Endothelial cell of umbilical vein (primary cell): ENCODE data around the gene CDH1. TPM values are rescaled to one million over a fixed set of nuclear protein-coding genes. Genes with fewer than 3 reads are reported as not detected.

ENCODE experiments used
- BruUV-seq: library from RNA; stranded (reverse); fragments of 400-500 nt; replicated peaks from 2 replicates; lab custom pipeline; 2021; lab: Mats Ljungman, UMichigan
- CTCF ChIA-PET: fragments of 300-600, 350-600 bp; sonication (Branson Sonifier 250); formaldehyde crosslinking; loops from one replicate; lab custom pipeline; 2021; ENCODE audit warnings: antibody characterized with exemption, inconsistent platforms; lab: Charles Lee
- POLR2A ChIA-PET: fragments of 300-600, 350-600 bp; sonication (Branson Sonifier 250); formaldehyde crosslinking; loops from one replicate; lab custom pipeline; 2021; ENCODE audit warnings: antibody characterized with exemption, inconsistent platforms; lab: Charles Lee
- DNase-seq: peaks from one replicate; pipeline ENCODE4 v3.0.0-alpha.2; 2011; ENCODE audit warnings: low read depth, low spot score
- FAIRE-seq: peaks from 2 replicates; lab custom pipeline; 2011; peaks lifted over from hg19 to GRCh38; lab: Jason Lieb, UNC
- H2AFZ ChIP-seq: 2 replicates; pipeline ENCODE4 v1.6.0; 2012; ENCODE audit warnings: low read depth, low read length, control low read depth, inconsistent platforms
- H3K27ac ChIP-seq: 2 replicates; pipeline ENCODE4 v1.5.1; 2011; ENCODE audit warnings: low read depth, mild to moderate bottlenecking, control low read depth, low read length, moderate library complexity; ENCODE audit not compliant: insufficient read depth
- H3K27me3 ChIP-seq, 2 experiments: 2 replicates each; pipeline versions ENCODE4 v1.6.0 to v1.6.1; 2011; ENCODE audit warnings: low read length in 2 of 2, mixed read lengths in 1 of 2; ENCODE audit not compliant: control insufficient read depth in 2 of 2, insufficient read depth in 2 of 2
- H3K36me3 ChIP-seq, 2 experiments: 2 replicates in 1 of 2; 3 replicates in 1 of 2; pipeline ENCODE4 v1.5.1; 2011; ENCODE audit warnings: low read length in 2 of 2, mild to moderate bottlenecking in 1 of 2, moderate library complexity in 1 of 2; ENCODE audit not compliant: control insufficient read depth in 2 of 2, insufficient read depth in 2 of 2; ENCODE audit errors: extremely low read depth in 1 of 2
- H3K4me1 ChIP-seq: 3 replicates; pipeline ENCODE4 v1.5.1; 2011; ENCODE audit warnings: mild to moderate bottlenecking, low read length; ENCODE audit not compliant: control insufficient read depth, insufficient read depth; ENCODE audit errors: extremely low read depth
- H3K4me2 ChIP-seq: 2 replicates; pipeline ENCODE4 v1.6.1; 2011; ENCODE audit warnings: low read length, control low read depth, mixed read lengths; ENCODE audit not compliant: insufficient read depth
- H3K4me3 ChIP-seq, 3 experiments: fragments of 200-600 bp in 1 of 3; sonication (generic), shearing (Covaris generic) in 1 of 3; replicated peaks in 1 of 3; 2 replicates each; pipeline ENCODE4 v1.5.1; 2011 to 2016; ENCODE audit warnings: control low read depth in 3 of 3, low read length in 3 of 3, mild to moderate bottlenecking in 2 of 3, inconsistent platforms in 1 of 3, low read depth in 1 of 3, moderate library complexity in 1 of 3; ENCODE audit not compliant: insufficient read depth in 1 of 3
- H3K79me2 ChIP-seq: 2 replicates; pipeline ENCODE4 v1.6.0; 2012; ENCODE audit warnings: low read length, inconsistent platforms; ENCODE audit not compliant: control insufficient read depth, insufficient read depth
- H3K9ac ChIP-seq: replicated peaks from 2 replicates; pipeline ENCODE3; 2011; ENCODE audit warnings: low read length, control low read depth; ENCODE audit not compliant: insufficient read depth; ENCODE audit errors: extremely low read depth
- H3K9me1 ChIP-seq: replicated peaks from 3 replicates; pipeline ENCODE4 v1.6.0; 2011; ENCODE audit warnings: mild to moderate bottlenecking, low read length; ENCODE audit not compliant: control insufficient read depth, insufficient read depth; ENCODE audit errors: extremely low read depth
- H3K9me3 ChIP-seq: replicated peaks from 2 replicates; pipeline ENCODE4 v1.5.1; 2012; ENCODE audit warnings: low read length, inconsistent platforms; ENCODE audit not compliant: control insufficient read depth, insufficient read depth
- H4K20me1 ChIP-seq: replicated peaks from 2 replicates; pipeline ENCODE3; 2011; ENCODE audit warnings: mild to moderate bottlenecking, low read length; ENCODE audit not compliant: control insufficient read depth, insufficient read depth; ENCODE audit errors: extremely low read depth
- EZH2 ChIP-seq: IDR thresholded peaks from 2 replicates; pipeline ENCODE4 v1.6.1; 2012; ENCODE audit warnings: borderline replicate concordance, low read depth, mild to moderate bottlenecking, moderate library complexity, low read length, inconsistent platforms; ENCODE audit not compliant: severe bottlenecking
- FOS ChIP-seq: IDR thresholded peaks from 2 replicates; pipeline ENCODE4 v1.6.1; 2011; ENCODE audit warnings: mild to moderate bottlenecking, low read length, moderate library complexity, borderline replicate concordance; ENCODE audit not compliant: insufficient read depth
- GATA2 ChIP-seq: IDR thresholded peaks from 2 replicates; pipeline ENCODE4 v1.7.0; 2011; ENCODE audit warnings: low read depth, mild to moderate bottlenecking, moderate library complexity, mixed read lengths, low read length; ENCODE audit not compliant: insufficient read length, insufficient read depth
- JUN ChIP-seq: IDR thresholded peaks from 2 replicates; pipeline ENCODE4 v1.6.1; 2011; ENCODE audit warnings: borderline replicate concordance, low read depth; ENCODE audit not compliant: insufficient read length, insufficient read depth
- MYC ChIP-seq: IDR thresholded peaks from one replicate; pipeline ENCODE4 v1.6.1; 2011; ENCODE audit warnings: mild to moderate bottlenecking, low read depth, low read length
- POLR2A ChIP-seq: IDR thresholded peaks from 2 replicates; pipeline ENCODE4 v1.6.1; 2012; ENCODE audit warnings: low read depth, mild to moderate bottlenecking, control low read depth, low read length
- POLR2AphosphoS5 ChIP-seq: IDR thresholded peaks from 2 replicates; pipeline ENCODE4 v1.6.1; 2012; ENCODE audit warnings: low read depth, mild to moderate bottlenecking, control low read depth, low read length, moderate library complexity; ENCODE audit not compliant: insufficient read depth
- dilution Hi-C: fragments of 300-500 bp; cut with MboI; formaldehyde crosslinking; loops from one replicate; pipeline ENCODE4 v1.15.0; 2019; ENCODE audit warnings: low sequenced_read_pairs; ENCODE audit not compliant: extremely low pct_ligation_motif_present
- intact Hi-C: fragments of 100-400 bp; cut with micrococcal nuclease; formaldehyde crosslinking; loops from one replicate; pipeline ENCODE4 v1.10.0; 2022
- polyA plus RNA-seq, 4 experiments: library from polyadenylated mRNA; depleted of rRNA in 3 of 4; stranded (reverse) in 3 of 4; unstranded in 1 of 4; fragments of >200 nt; gene quantifications; 2 replicates each; pipeline versions ENCODE4 v1.2.1 to v1.2.3, GENCODE V29; 2011 to 2012; ENCODE audit warnings: missing spikeins in 1 of 4
- total RNA-seq: library from RNA; stranded (reverse); gene quantifications from 2 replicates; pipeline ENCODE4 v1.2.3, GENCODE V29; 2021
- TF ChIP-seq, protein P1 (sequence below), 2 donors: IDR thresholded peaks; 1 replicate in 1 of 2; 2 replicates in 1 of 2; pipeline ENCODE4 v1.5.1; 2011; ENCODE audit warnings: low read length in 2 of 2, mild to moderate bottlenecking in 2 of 2, moderate library complexity in 2 of 2, control low read depth in 1 of 2, inconsistent platforms in 1 of 2, low read depth in 1 of 2; ENCODE audit not compliant: insufficient read depth in 1 of 2; ENCODE audit errors: extremely low read depth in 1 of 2

Gene CDH1
- total and polyA plus RNA-seq, 2 donors (not counting 3 experiments of a cell fraction or from before 2014, with no cell fraction given): 0.28 to 0.69 TPM

DNA sequence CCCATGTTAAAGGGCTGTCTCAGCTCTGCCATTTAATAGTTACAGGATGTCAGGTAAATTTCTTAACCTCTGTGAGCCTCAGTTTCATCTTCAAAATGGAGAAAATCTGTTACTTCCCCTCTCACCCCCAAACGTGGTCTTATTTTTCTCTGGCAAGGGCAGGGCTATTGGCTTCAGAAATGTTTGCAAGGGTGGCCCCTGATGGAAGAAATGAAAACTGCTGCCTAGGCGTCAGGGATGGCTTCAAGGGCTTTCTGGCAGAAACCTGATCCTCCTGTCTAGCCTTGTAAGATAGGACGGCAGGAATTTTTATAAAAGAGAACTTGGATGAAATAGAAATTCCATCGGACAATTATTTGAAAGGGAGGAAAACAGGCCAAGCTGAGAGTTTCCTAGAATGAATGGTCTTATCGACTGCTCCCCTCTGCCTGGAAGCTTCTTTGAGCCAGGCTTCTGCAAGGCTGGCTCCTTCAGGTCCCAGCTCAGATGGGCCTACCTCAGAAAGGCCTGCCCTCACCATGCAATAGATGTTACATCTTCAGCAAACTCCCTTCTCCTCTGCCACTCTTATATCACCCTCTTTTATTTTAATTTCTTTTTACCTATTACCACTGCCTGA is 63.3 kb downstream of the CDH1 start:
- intact Hi-C loops: loop anchor here (1.0 to 5.0 kb wide), 3 partner anchors 96 to 272 kb away; no protein-coding TSS in a partner anchor
- FAIRE-seq (peak; percentile 15), DNase-seq (peak; percentile 69)
- Histone ChIP-seq H3K9me3 (no peaks in the 10 kb centered on the region), H3K4me3 (no peak overlapping the region), H3K9me1 (no peaks in the 10 kb centered on the region), H3K36me3 (no peaks in the 10 kb centered on the region), H3K9ac (no peak overlapping the region), H3K4me2 (no peak overlapping the region), H3K79me2 (no peaks in the 10 kb centered on the region), H3K4me1 (no peaks in the 10 kb centered on the region), H3K27ac (no peak overlapping the region), H4K20me1 (no peaks in the 10 kb centered on the region), H2AFZ (no peak overlapping the region), H3K27me3 (no peaks in the 10 kb centered on the region)
- POLR2A ChIA-PET: no interaction called here
- TF ChIP-seq MYC: no peak
- TF ChIP-seq, protein P1, sequence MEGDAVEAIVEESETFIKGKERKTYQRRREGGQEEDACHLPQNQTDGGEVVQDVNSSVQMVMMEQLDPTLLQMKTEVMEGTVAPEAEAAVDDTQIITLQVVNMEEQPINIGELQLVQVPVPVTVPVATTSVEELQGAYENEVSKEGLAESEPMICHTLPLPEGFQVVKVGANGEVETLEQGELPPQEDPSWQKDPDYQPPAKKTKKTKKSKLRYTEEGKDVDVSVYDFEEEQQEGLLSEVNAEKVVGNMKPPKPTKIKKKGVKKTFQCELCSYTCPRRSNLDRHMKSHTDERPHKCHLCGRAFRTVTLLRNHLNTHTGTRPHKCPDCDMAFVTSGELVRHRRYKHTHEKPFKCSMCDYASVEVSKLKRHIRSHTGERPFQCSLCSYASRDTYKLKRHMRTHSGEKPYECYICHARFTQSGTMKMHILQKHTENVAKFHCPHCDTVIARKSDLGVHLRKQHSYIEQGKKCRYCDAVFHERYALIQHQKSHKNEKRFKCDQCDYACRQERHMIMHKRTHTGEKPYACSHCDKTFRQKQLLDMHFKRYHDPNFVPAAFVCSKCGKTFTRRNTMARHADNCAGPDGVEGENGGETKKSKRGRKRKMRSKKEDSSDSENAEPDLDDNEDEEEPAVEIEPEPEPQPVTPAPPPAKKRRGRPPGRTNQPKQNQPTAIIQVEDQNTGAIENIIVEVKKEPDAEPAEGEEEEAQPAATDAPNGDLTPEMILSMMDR (IDR thresholded peaks at IDR 0.05; ENCODE audit: extremely low read depth in 1 of 2, insufficient read depth in 1 of 2, low read depth in 1 of 2, low read length in 2 of 2): peak; percentile 35 to 63
- BruUV-seq: no TSS peak
- CTCF ChIA-PET: interaction anchor here (1.3 to 2.7 kb wide), 6 partner anchors 9 to 279 kb away, joined by 4 to 31 read pairs (median 5); no protein-coding TSS in a partner anchor
- dilution Hi-C loops: no loop called here

DNA sequence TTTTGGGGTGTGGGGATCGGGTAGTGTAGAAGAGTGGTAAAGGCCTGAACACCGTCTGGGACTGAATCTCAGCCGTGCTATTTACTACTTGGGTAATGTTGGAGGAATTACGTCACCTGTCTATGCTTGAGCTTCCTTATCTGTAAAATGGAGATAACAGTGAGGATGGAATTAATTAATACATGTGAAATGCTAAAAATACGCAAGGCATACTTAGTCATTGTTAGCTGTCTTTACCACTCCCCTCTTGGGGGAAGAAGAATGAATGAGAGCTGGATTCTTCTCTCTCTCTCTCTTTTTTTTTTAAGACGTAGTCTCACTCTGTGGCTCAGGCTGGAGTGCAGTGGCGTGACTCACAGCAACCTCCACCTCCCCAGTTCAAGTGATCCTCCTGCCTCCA is 65.1 kb downstream of the CDH1 start:
- POLR2A ChIA-PET: no interaction called here
- no peaks in the 10 kb centered on the region for H3K36me3 ChIP-seq
- FAIRE-seq (no peak), DNase-seq (no peak)
- no TSS peak for BruUV-seq
- TF ChIP-seq POLR2A: no peak
- no peak for TF ChIP-seq EZH2
- TF ChIP-seq GATA2: no peak
- TF ChIP-seq FOS: no peak
- TF ChIP-seq, protein P1 (IDR thresholded peaks at IDR 0.05; ENCODE audit: extremely low read depth in 1 of 2, insufficient read depth in 1 of 2, low read depth in 1 of 2, low read length in 2 of 2): no peak
- no peak for TF ChIP-seq POLR2AphosphoS5
- no peak for TF ChIP-seq JUN
- TF ChIP-seq MYC: no peak
- H3K9me1 ChIP-seq: no peaks in the 10 kb centered on the region
- dilution Hi-C loops (no loop called here), intact Hi-C loops (loop anchor here (5.0 kb wide), 1 partner anchor 210 kb away; no protein-coding TSS in a partner anchor)
- no peak overlapping the region for H3K4me2 ChIP-seq
- H3K27ac ChIP-seq: no peak overlapping the region
- H3K4me1 ChIP-seq: no peaks in the 10 kb centered on the region
- H3K9ac ChIP-seq: no peak overlapping the region
- H2AFZ ChIP-seq: no peak overlapping the region
- H4K20me1 ChIP-seq: no peaks in the 10 kb centered on the region
- H3K9me3 ChIP-seq: no peaks in the 10 kb centered on the region
- CTCF ChIA-PET: no interaction called here
- no peaks in the 10 kb centered on the region for H3K27me3 ChIP-seq
- no peak overlapping the region for H3K4me3 ChIP-seq
- no peaks in the 10 kb centered on the region for H3K79me2 ChIP-seq
